Activated T-cell treated with anti-CD3 and anti-CD28 coated beads for 48 hours (primary cell): Measurements from ENCODE around the gene ZNF592.

Experiments
- DNase-seq: peaks from one replicate; pipeline ENCODE4 v3.0.0-alpha.2; 2020; ENCODE audit warnings: low read depth

Gene ZNF592

DNA sequence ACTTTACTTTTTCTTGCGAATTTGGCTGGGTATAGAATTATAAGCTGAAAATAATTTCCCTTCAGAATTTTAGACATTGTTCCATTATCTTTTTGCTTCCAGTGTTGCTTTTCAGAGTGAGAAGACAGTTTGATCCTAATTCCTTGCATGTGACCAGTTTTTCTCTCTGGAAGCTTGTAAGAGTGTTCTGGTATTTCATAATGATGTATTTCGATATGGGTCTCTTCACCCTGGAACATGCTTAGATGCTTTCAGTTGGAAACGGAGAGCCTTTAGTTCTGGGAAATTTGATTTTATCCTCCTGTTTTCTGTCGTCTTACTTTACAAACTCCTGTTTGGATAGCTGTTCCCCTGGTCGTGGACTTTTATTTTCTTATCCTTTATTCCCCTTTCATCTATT, 82.6 kb downstream of the ZNF592 start:
- no peak for DNase-seq

DNA sequence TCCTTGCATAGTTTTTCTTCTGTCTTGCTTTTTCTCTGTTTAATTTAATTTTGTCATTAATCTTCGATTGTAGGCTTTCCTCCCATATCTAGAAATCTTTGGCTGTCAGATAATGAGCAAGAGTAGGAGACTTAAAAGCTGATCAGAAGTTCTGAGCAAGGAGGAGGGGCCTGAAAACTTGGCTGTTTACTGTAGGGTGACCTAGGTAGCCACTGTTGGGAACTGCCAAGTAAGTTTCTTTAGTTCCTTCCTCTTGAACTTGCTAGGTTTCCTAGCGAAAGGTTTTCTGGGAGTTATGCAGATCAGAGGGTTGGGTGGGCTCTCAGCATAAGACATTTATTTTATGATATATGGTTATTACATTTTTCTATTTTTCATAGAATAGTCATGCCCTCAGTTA, 83.2 kb downstream of the ZNF592 start:
- DNase-seq, result no peak

DNA sequence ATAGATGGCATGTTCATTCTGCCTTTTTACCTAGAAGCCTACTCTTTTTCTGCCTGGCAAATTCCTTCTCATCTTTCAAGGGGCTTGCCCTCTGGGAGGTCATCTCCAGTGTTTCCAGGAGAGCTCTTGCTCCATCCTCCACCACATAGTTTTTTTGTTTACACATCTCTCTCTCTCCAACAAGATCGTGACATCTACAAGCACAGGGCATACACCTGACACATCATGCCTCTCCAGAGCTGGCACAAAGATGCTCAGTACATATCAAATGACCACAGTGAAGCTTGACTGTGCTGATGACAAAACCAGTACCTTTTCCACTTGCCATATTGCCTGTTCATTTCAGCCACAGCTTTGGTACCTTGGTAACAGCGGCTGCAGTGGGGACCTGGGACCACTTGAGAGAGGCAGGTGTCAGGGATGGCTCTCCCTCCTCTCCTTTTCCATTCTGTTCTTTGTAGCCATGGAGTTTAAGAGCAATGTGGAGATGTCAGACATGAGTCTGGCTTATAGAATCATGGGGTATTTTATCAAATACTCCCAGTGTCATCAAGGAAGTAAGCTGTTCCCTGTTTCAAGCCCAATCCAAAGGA, 84.2 kb downstream of the ZNF592 start:
- no peak for DNase-seq

DNA sequence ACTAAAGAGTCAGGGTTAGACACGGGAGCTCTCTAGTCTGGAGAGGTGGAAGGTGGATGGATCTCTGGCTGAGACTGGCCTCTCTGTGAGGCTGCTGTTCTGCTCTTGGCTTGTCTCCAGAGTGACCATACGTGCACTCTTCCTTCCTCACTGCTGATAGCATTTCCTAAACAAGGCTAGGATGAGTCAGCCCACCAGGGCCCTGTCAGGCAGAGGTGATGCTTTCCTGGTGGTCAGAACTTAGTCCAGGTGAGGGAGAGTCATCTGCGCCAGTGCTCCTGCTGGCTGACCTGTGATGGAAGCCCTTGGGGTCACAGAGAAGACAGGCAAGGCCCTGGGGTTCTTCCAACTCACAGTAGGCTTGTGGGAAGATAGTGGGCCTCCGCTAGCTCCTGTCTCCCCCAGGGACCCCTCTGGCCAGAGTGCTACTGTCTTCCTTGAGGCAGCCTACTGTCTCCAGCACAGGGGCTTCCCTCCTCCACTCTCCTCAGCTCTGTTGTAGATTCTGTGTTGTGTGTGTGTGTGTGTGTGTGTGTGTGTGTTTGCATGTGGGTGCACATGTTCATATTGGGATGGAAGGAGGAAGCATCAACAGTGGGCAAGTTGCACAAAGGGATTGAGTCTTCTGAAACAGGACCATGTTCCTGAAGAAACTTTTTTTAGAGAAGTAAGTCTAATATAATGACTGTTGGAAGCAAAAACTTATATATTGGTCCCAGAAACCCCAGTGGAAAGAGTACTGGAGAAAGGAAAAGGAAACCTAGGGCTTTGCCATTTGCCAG, 85.2 kb downstream of the ZNF592 start:
- DNase-seq, result no peak

DNA sequence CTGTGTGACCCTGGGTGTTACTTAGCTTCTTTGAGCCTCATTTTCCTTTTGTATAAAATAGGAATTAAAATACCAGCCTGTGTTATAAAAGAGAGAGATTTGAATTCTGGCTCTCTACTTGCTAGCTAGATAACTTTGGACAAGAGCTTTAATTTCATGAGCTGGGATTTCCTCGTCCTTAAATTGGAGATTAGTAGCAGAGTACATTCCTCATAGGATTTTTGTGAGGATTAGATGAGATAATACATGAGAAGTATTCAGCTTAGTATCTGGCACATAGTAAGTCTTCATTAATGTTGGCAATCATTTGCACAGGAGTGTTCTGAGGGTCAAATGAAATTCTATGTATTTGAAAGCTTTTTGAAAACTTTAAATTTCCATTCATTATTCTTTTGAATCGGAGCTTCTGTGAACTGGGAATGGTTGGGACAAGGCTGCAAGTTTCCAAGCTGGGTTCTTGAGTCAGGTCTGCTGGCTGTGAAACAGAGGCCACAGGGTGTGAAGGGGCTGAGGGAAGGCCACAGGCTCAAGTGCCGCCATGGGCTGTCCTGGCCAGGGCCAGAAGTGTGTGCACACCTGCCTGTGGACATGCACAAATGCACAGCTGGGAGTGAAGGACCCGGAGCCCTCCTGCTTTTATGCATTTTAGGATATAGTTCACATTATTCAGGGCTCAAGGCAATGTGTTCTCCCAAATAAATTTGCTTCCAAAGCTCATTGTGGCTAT, 86.0 kb downstream of the ZNF592 start:
- no peak for DNase-seq

DNA sequence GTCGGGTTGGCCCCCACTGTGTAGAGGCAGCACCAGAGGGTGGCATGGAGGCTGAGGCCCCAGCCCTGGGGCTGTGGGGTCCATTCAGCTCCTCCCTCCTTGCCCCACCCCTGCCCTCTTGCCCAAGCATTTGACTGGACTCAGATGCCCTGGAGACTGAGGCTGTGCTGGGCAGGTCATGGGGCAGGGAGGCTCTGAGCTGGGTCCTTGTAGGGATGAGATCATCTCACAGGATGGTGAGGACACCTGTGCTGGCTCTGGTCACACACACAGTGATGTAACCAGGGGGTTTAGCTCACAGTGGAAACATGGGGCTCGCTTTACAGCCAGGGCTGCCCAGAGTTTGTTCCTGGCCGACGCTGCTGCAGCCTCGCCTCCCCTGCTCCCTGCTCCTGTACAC, 86.6 kb downstream of the ZNF592 start:
- DNase-seq, result no peak

DNA sequence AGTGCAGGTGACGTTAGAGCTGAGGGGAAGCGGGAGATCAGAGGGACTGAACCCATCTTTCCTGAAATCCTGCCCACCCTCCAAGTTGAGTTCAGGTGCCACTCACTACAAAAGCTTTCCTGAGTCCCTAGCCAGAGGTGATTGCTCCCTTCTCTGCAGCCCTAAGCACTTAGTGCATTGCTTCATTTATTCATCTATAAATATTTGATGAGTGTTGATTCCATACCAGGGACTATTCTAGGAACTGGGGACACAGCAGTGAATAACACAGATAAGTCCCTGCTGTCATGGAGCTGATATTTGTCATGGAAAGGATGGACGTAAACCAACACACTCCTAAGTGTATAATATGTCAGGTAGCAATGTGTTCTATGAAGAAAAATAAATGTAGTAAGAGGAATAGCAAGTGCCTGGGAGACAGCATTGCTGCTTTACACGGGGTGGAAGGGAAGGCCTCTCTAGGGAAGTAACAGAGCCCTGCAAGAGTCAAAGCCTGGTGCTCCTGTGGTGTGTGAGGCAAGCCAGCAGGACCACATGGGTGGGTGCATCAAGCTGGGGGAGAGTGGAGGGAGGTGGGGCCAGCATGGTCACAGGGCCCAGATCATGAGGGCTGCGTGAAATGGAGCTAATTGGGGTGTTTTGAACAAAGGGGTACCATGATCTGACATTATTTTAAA, 87.4 kb downstream of the ZNF592 start:
- DNase-seq, result no peak

DNA sequence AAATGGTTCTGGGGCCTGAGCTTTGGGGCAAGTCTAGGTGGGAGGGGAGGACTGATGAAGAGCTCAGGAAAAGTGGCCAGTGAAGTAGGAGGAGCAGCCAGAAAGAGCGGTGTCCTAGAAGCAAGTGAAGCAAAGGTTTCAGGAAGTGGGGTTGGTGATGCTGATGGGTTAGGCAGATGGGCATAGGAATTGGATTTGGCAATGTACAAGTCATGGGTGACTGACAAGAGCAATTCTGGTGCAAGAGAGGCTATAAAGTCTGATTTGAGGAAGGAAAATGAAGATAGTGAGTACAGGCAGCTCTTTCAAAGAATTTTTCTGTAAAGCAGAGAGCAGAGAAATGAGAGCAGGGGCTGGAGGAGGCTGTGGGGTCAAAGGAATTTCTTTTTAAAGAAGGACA, 88.5 kb downstream of the ZNF592 start:
- no peak for DNase-seq

DNA sequence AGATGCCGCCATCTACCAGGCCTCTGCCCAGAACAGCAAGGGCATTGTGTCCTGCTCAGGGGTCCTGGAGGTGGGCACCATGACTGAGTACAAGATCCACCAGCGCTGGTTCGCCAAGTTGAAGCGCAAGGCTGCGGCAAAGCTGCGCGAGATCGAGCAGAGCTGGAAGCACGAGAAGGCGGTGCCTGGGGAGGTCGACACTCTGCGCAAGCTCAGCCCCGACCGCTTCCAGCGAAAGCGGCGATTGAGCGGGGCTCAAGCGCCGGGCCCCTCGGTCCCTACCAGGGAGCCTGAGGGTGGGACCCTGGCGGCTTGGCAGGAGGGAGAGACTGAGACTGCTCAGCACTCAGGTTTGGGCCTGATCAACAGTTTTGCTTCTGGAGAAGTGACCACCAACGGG, 91.3 kb downstream of the ZNF592 start:
- no peak for DNase-seq

DNA sequence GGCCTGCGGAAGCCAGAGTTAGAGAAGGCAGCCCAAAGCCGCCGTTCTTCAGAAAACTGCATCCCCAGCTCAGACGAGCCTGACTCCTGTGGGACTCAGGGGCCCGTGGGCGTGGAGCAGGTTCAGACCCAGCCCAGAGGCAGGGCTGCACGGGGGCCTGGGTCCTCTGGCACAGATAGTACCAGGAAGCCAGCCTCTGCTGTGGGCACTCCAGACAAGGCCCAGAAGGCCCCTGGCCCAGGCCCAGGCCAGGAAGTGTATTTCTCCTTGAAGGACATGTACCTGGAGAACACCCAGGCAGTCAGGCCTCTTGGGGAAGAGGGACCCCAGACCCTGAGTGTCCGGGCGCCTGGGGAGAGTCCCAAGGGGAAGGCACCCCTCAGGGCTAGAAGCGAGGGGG, 91.9 kb downstream of the ZNF592 start:
- no peak for DNase-seq

DNA sequence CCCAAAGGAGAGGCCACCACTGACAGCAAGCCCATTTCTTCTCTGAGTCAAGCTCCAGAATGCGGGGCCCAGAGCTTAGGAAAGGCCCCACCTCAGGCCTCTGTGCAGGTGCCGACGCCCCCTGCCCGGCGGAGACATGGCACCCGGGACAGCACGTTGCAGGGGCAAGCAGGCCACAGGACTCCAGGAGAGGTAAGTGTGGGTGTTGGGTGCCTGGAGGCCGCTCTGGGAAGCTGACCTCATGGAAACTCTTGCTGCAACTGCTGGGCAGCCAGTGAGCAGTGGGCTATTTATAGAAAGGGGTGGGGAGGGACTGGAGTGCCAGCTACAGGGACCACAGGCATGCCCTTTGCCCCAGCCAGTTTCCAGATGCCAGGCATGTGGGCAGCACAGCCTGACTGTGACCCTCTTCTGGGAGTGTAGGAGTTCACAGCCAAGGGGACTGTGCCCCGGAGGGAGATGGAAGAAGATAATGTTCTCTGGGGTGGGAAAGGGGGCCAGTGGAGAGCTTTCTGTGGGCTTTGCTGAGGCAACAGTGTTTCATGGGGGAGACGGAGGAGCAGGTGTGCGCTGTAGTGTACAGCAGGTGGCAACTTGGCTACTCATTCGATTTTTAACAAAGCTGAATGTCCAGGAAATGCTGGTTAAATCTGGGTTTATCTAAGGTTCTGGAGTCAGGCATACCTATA, 92.5 kb downstream of the ZNF592 start:
- no peak for DNase-seq

DNA sequence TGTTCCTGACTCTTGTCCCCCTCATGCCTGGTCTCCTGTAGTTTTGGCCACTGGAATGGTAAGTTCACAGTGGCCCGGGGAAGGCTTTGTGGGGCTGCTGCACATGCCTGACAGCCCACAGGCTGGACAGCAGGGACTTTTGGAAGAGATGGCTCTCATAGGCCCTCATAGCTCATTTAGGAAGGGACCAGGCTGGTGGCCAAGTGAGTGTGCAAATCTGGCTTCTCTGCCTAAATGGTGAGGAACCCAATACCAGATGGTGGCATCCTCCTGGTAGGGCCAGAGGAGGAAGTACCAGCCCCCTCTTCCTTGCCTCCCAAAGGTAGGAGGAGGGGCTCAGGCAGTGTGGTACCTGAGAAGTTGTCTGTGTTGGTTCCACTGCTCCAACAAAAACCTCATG, 94.4 kb downstream of the ZNF592 start:
- no peak for DNase-seq

DNA sequence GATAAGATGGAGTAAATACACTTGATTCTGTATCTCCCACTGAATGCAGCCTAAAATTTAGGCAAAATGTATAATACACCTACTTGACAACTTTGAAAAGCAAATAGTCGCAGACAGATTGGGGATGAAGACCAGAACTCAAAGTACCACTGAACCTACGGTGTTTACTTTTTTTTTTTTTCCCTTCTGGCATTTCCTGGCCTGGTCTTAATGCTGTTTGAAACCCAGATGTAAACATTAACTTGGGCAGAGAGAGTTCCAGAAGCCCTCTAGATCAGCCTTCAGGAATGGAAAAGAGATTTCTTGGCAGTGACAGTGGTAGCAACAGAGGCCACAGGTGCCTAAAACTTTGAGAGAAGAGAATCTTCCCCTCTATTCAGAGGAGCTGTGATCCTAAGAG, 96.6 kb downstream of the ZNF592 start:
- DNase-seq, result no peak

DNA sequence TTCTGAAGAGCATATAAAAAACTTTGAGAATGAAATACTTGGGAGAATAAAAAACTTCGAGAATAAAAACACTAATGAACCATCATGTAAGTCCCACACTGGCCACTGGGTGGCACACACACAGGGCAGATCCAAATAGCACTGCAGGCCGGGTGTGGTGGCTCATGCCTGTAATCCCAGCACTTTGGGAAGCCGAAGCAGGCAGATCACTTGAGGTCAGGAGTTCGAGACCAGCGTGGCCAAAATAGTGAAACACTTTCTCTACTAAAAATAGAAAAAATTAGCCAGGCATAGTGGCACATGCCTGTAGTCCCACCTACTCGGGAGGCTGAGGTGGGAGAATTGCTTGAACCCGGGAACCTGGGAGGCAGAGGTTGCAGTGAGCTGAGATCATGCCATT, 97.2 kb downstream of the ZNF592 start:
- DNase-seq, result peak; percentile 33

DNA sequence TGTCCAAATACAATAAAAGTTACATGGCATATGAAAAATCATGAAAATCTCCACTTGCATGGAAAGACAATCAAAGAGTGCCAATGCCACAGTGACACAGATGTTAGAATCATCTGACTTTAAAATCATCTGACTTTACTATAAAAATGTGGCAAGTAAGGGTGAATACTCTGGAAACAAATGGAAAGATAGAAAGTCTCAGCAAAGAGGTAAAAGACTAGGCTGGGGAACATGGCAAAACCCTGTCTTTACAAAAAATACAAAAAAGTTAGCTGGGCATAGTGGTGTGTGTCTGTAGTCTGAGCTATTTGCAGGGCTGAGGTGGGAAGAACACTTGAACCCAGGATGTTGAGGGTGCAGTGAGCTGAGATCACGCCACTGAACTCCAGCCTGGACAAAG, 97.9 kb downstream of the ZNF592 start:
- no peak for DNase-seq

DNA sequence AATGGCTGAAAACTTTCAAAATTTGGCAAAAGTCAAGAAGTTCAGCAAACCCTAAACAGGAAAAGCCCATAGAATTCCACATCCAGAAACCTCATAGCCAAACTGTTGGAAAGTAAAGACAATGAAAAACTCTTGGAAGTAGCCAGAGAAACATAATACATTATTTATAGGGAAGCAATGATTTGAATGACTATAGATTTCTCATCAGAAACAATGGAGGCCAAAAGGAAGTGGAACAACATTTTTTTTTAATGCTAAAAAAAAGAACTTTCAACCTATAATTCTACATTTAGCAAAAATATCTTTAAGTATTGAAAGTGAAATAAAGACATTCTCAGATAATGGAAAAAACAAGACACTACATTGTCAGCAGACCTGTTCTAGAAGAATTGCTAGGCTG, 99.0 kb downstream of the ZNF592 start:
- no peak for DNase-seq

DNA sequence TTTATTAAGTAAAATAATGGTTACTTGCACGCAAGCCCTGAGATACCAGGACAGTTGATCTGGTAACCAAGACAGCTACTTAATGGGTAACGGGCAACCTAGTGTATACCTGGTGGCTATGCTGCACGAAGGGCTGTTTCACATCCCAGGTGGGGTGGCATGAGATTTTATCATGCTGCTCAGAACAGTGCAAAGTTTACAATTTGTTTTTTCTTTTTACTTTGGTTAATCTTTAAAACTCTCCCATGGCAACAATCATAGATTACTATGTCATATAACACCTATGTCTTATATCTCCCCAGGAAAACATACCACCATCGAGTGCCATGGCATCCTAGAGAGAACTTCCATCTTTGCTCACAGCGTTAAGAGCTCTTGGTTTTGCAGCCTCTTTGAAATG, 103.8 kb downstream of the ZNF592 start:
- no peak for DNase-seq

DNA sequence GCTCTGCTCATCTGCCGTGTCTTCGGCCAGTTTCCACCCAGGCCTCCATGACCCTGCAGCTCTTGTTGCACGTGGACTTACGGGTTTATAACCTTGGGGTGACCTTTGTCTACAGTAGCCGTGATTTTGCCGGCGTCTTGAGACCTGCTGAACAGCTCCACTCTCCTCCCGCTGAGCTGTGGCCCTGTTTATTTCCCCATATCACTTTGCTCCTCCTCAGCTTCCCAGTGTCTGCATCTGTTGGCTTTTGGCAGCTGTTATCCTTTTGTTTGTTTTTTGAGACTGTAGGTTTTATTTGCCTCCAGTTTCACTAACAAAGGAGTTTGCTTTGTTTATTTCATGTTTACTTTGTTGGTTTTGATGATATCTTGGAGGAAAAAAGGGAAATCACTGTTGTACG, 106.7 kb downstream of the ZNF592 start:
- DNase-seq, result no peak

DNA sequence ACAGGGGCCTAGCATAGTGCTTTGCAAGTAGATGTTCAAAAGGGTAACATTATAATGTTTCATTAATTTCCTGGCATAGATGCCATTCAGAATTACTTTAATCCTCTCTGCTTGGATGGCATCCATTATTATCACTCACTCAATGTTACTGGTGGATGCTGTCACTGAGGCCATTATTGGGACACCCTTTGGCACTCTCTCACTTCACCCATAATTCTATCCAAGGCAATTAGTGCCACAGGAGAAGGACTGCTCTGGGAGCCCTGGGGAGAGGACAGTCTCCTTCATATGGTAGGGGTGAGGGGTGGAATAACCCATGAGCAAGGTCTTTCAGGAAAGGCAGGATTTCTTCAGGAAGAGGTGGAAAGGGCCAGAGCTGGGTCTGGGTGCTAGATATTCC, 107.4 kb downstream of the ZNF592 start:
- DNase-seq, result no peak
